HepG2 (cell line): Measurements from ENCODE around the gene PRKN.

ENCODE experiments used
- CTCF ChIP-seq: sonication (generic); formaldehyde crosslinking; IDR thresholded peaks from 2 replicates; pipeline ENCODE4 v1.5.0; 2020; ENCODE audit warnings: mild to moderate bottlenecking, missing genetic modification reagents, moderate library complexity
- EZH2 ChIP-seq: conservative IDR thresholded peaks from 2 replicates; pipeline ENCODE4 v1.6.1; 2012; ENCODE audit warnings: mild to moderate bottlenecking, low read depth, low read length, moderate library complexity
- PHF8 ChIP-seq: sonication (generic); formaldehyde crosslinking; IDR thresholded peaks from 2 replicates; pipeline ENCODE4 v1.5.0; 2020; ENCODE audit warnings: missing genetic modification reagents
- ZNF672 ChIP-seq: sonication (generic); formaldehyde crosslinking; IDR thresholded peaks from 2 replicates; pipeline ENCODE4 v1.8.1; 2022; ENCODE audit warnings: missing genetic modification reagents

GRCh38 chr6:161647234-161647633, 1080.3 kb downstream of the PRKN start:
- no peak for TF ChIP-seq EZH2
- TF ChIP-seq ZNF672, result no peak
- no peak for TF ChIP-seq PHF8 (CRISPR knock-in tag)
- no peak for TF ChIP-seq CTCF (CRISPR knock-in tag)
